Activated T-cell treated with anti-CD3 and anti-CD28 coated beads, Interleukin-2, amount 50 U/mL, for 48 hours (primary cell): ENCODE results near the gene RNF224.
"Not testable (repeated sequence)": the region's sequence is repeated elsewhere in the genome, so short reads cannot be mapped to it uniquely, and the experiment has no call there.

ENCODE experiments used
- DNase-seq, 2 experiments: peaks; one replicate each; pipeline ENCODE4 v3.0.0-alpha.2; 2020

Gene RNF224

DNA sequence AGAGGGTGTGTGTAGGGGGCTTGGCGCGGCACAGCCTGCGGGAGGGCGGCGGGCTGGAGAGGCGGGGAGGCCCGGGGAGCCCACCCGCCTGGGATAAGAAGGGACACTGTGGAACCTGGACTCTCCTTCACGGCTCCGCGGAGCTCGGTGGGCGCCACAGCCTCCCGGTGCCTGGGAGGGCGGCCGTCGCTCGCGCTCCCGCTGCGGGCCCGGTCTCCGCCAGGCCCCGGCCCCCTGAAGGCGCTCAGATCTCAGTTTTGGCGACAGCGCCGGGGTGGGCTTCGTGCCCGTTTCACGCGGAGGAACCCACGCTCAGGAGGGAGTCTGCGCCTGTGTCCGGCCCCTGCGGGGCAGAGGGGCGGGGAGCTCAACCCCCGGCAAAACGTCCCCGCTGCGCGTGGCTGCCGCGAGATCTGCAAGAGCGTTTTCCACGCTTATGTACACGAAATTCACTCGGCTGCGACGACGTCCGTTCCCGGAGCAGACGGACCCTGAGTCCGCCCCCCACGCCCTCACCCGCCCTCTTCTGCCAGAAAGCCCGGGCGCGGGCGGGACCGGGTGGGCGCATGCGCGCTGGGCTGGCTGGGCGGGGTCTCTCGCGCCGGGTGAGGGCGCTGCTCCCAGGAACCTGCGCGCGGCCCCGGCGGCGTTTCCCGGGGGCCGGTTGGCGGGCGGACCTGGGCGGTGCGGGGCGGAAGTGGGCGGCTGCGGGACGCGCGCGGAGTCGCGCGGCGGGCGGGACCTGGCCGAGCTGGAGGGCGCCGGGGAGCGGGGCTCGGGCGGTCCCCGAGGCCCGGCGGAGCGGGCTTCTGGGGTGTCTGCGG is 27.5 kb downstream of the RNF224 start, which contains the start of gene NELFB:
Gene NELFB (plus strand): TSS at position 704 of the 824 bp plus-strand sequence.
- DNase-seq, result peak; percentile 98

DNA sequence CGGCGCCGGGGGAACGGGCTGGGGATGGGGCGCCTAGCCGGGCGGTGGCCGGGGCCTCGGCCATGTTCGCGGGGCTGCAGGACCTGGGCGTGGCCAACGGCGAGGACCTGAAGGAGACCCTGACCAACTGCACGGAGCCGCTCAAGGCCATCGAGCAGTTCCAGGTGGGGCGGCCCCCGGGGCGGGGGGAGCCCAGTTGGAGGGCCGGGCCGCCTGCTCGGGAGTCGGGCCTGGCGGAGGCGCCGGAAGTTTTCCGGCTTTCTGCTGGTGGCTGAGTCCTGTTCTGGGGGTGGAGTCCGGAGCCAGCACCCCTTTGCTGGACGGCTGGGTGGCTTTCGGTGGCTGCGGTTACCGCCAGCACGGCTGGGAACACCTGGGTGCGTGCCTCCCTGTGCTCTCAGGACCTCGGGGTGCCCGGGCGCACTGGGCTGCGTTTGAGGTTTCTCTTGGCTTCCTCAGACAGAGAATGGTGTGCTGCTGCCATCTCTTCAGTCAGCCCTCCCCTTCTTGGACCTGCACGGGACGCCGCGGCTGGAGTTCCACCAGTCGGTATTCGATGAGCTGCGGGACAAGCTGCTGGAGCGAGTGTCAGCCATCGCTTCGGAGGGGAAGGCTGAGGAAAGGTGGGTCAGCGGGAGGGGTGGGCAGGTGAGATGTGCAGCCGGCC is 28.3 kb downstream of the RNF224 start:
- no peak for DNase-seq

DNA sequence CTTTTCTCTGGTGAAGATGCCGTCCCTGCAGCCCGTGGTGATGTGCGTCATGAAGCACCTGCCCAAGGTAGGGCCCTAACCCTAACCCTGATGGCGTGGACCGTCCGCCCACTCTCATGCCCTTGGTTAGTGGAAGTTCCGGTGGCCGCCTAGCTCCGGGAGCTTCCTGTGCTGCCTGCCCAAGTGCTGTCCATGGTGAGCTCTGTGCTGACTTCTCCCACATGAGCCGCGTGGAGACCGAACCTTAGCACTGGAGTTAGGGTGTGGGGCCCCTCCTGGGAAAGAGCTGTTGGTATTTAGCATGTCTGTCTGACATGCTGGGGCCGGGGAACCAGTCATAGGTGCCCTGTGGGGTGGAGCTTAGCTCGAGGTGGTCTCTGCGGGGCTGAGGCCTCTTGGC is 29.1 kb downstream of the RNF224 start:
- DNase-seq, result no peak

DNA sequence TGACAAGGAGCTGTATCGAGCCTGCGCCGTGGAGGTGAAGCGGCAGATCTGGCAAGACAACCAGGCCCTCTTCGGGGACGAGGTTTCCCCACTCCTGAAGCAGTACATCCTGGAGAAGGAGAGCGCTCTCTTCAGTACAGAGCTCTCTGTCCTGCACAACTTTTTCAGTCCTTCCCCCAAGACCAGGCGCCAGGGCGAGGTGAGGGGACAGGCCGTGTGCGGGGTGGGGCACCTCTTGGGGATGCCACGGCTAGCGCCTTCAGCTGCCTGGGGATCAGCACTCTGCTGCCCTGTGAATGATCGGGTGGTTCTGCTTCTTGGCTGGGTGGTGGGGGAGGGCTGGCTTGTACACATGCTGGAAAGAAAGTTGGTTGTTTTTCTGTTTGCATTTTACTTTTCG is 29.6 kb downstream of the RNF224 start:
- no peak for DNase-seq

DNA sequence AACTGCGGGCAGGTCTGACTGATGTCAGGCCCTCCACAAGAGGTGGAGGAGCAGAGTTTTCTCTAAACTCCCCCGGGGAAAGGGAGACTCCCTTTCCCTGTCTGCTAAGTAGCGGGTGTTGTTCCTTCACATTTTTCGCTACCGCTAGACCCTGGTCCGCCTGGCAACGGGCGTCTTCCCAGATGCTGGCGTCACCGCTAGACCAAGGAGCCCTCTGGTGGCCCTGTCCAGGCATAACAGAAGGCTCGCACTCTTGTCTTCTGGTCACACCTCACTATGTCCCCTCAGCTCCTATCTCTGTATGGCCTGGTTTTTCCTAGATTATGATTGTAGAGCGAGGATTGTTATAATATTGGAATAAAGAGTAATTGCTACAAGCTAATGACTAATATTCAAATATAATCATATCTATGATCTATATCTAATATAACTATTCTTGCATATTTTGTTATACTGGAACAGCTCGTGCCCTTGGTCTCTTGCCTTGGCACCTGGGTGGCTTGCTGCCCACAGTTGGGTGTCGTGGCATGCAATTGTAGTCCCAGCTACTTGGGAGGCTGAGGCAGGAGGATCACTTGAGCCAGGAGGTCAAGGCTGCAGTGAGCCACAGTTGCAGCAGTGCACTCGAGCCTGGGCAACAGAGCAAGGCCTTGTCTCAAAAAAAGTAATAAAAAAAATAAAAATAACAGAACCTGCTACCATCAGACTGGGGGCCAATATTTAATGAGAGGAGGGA is 35.0 kb downstream of the RNF224 start:
- not testable (repeated sequence) for DNase-seq

DNA sequence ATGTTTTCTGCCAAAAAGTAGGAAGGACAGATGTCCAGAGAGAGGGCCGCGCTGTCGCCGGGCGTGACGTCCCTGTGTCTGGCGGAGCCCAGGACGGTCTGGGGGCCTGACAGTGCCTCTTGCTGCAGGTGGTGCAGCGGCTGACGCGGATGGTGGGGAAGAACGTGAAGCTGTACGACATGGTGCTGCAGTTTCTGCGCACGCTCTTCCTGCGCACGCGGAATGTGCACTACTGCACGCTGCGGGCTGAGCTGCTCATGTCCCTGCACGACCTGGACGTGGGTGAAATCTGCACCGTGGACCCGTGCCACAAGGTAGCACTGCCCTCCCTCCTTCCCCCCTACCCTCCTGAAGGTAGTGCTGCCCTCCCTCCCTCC is 35.6 kb downstream of the RNF224 start:
- DNase-seq, result no peak

DNA sequence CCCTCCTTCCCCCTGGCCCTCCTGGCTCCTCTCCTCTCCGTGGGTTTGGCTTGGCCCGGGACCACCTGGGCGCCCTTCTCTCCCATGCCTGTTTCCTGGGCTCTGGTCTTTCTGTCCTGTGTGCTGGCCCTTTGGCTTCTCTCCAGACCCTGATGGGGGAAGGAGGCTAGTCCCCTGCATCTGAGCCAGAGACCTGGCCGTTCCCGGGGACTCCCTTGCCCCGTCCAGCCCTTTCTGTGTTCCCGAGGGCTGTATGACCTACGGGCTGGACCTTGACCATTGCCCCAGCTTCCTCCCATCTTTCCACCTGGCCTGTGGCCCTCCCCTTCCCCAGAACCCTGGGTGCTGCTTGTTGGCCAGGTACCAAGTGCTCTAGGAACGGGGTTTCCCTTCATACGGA is 36.2 kb downstream of the RNF224 start:
- DNase-seq, result no peak

DNA sequence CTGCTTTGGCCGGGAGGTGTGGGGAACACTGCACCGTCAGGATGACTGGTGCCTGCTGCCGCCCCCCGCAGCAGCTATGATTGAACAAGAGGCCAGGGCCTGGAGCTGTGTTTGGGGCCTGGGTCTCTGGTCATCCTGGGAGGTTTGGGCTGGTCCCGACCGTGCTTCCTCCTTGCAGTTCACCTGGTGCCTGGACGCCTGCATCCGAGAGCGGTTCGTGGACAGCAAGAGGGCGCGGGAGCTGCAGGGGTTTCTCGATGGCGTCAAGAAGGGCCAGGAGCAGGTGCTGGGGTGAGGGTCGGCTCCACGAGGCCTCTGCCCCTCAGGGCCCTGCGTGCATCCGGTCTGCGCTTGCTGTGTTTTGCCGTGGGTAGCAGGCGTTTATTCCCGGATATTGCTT is 36.8 kb downstream of the RNF224 start:
- no peak for DNase-seq

DNA sequence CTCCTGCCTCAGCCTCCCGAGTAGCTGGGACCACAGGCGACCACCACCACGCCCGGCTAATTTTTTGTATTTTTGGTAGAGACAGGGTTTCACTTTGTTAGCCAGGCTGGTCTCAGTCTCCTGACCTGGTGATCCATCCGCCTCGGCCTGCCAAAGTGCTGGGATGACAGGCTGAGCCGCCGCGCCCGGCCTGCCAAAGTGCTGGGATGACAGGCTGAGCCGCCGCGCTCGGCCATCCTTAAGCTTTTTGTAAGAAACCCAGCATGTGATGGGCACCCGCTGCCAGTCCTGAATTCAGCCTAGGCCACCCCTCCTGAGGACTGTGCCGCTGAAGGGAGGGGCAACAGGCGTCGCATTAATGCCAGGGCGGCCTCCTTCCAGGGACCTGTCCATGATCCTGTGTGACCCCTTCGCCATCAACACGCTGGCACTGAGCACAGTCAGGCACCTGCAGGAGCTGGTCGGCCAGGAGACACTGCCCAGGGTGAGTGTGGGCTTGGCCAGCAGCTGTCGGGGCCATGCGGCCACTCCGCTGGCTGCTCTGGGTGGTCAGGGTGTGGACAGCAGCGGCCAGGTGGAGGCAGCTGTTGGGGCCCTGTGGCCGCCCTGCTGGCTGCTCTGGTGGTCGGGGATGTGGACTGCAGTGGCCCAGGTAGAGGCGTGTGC is 38.3 kb downstream of the RNF224 start:
- no peak for DNase-seq

DNA sequence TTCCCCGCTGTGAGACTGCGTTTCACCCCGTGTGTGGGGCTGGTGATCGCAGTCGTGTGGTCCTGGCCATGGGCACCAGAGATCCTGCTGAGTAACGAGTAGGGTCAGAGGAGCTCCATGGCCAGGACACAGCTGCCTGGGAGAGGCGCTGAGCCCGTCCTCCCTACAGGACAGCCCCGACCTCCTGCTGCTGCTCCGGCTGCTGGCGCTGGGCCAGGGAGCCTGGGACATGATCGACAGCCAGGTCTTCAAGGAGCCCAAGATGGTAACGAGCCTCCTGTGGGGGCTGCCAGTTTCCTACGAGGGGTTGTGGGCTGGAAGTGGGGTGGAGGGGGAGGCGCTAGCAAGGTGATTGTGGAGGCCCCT is 38.8 kb downstream of the RNF224 start:
- no peak for DNase-seq

DNA sequence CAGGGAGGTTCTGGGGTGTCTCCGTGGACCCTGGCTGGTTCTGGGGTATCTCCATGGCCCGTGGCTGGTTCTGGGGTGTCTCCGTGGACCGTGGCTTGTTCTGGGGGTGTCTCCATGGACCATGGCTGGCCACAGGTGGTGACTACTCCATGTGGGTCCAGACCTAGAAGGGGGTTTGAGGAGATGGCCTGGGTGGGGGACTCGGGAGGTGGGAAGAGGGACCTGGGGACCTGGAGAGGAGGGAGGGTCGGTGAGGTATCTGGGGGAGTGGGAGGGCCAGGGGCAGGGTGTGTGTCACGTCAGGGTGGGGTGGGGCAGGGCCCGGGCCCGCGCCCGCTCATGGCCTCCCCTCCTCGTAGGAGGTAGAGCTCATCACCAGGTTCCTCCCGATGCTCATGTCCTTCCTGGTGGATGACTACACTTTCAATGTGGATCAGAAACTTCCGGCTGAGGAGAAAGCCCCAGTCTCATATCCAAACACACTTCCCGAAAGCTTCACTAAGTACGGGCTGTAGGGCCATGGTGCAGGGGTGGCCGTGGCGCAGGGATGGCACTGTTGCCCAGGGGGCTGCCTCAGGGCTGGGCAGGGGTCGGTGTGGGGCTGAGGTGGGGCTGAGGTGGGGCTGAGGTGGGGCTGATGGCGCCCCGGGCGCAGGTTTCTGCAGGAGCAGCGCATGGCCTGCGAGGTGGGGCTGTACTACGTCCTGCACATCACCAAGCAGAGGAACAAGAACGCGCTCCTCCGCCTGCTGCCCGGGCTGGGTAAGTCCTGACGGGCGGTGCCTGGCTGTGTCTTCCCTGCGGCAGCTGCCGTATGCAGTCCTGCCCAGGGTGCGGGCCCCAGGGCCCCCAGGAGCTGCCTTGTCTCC is 39.5 kb downstream of the RNF224 start:
- no peak for DNase-seq

DNA sequence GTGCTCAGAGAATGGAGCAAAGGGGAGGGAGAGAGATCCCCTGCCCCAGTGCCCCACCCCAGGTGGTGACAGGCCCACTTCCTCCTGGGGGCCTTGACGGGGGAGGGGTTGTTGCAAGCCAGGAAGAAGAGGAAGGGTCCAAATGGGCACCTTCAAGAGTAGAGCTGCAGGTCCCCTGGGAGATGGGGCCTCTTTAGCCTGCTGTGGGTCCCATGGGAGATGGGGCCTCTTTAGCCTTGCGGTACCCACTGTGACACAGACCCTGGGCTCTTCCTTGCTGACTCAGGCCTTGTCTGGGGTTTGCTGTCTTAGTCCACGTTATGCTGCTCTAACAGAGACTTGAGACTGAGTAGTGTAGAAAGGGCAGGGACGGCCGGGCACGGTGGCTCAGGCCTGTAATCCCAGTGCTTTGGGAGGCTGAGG is 40.6 kb downstream of the RNF224 start:
- no peak for DNase-seq

DNA sequence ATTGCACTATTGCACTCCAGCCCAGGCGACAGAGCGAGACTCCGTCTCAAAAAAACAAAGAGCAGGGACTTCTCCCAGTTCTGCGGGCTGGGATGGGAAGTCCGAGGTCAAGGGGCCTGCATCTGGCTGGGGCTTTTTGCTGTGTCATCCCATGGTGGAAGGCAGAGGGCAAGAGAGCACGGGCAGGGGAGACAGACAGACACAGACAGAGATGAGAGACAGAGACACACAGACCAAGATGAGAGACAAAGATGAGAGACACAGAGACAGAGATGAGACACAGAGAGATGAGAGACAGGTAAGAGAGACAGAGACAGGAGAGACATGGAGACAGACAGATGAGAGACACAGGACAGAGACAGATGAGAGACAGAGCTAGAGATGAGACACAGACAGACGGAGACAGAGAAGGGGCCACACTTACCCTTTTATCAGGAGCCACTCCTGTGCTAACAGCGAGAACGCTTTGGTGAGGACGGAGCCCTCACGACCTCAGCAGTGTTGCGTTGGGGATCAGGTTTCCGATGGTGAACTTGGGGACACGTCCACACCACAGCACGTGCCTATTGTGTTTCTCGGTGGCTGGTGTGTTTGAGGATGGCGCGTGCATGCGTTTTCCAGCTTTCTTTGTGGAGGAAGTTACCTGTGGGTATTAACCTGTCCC is 41.4 kb downstream of the RNF224 start:
- no peak for DNase-seq

DNA sequence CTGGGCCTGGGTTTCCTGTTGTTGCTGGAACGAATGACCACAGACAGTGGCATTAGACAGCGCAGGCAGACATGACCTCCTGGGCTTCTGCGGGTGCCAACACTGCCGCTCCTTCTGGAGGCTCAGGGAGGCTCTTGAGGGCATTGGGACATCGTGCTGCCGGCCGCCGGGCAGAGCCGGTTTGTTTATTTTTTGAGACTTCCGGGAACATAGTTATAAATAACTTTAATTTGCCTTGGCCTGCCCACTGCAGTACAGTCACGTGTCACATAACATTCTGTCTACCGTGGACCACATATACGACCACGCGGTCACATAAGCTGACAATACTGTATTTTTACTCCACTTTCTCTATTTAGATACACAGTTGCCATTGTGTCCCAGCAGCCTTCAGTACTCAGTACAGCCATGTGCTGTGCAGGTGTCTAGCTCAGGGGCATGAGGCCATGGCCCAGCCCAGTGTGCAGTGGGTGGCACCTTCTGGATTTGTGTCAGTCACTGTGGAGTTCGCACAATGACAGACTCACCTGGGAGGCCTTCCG is 42.0 kb downstream of the RNF224 start:
- DNase-seq, result no peak

DNA sequence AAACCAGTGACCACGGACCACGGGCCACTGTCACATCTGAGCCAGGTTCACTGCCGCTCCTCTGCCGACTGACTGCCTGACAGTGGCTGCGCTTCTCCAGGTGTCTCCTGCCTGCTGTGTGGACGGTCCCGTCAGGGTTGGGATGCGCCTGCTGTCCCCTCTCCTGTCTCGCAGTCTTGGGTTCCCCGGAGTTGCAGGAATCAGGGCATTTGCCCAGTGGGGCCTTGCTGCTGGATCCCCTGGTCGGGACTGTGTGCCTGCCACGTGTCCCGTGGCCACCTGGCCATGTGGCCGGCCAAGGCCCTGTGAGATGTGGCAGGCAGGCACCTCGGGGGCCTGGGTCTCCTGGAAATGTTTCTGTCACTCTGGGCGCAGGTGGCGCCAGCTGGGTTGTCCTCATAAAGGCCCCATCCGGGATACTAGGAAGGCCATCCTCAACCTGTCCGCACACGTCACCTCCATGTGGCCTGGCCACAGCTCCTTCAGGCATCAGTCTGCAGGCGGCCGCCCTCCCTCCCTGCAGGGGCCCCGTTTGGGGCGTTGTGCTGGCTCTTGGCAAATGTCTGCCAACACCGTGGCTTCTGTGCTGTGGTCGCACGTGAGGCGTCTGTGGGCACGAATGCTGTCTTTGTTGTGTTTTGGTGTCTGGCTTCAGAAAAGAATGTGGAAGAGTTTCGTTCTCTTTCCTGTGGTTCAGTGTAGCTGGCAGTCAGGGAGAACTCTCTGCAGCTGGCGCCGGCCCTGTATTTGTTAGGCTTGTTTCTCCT is 43.8 kb downstream of the RNF224 start:
- peak in 1 of 2 experiments; percentile 47 for DNase-seq

DNA sequence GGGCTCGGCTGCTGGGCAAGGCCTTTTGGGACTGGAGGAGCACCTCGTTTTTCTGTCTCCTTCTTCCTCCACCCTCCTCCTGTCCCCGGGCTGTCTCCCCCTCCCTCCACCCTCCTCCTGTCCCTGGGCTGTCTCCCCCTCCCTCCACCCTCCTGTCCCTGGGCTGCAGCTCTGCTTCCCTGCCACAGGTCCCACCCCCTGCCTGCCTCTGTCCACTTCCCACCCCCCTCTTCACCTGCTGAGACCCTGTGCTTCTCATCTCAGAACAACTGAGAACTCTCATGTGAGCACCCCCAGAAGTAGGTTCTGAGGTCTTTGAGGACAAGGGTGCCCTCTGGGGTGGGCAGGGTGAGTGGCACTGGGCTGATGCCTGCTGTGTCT is 44.4 kb downstream of the RNF224 start:
- DNase-seq, result no peak

DNA sequence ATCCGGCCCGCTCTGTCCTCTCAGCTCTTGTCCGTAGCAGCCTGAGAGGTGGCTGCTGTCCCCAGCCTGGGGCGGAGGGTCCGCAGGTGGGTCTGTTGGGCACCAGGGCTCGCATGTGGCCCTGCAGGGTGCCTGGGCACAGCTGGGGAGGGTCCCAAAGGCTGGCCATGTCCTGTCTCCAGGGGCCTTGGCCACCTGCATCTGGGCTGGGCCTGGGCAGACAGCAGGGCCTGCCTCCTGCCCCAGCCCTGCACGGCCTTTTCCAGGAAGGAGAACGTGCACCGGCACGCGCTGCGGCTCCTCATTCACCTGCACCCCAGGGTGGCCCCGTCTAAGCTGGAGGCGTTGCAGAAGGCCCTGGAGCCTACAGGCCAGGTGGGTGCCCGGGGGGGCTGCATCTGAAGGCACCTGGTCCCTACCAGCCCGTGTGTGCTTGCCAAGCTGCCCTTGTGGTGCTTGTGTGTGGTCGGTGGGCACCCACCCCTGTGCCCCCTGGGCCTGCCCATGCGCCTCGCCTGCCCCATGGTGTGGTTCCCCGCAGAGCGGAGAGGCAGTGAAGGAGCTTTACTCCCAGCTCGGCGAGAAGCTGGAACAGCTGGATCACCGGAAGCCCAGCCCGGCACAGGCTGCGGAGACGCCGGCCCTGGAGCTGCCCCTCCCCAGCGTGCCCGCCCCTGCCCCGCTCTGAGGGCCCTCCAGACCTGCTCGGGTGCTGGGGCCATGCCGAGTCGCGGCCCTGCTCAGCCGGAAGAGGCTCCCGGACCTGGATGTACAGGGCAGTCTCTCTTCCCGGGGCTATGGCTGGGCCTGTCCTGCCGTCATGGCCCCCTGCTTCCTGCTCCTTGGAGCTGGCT is 45.2 kb downstream of the RNF224 start:
- DNase-seq, result no peak

DNA sequence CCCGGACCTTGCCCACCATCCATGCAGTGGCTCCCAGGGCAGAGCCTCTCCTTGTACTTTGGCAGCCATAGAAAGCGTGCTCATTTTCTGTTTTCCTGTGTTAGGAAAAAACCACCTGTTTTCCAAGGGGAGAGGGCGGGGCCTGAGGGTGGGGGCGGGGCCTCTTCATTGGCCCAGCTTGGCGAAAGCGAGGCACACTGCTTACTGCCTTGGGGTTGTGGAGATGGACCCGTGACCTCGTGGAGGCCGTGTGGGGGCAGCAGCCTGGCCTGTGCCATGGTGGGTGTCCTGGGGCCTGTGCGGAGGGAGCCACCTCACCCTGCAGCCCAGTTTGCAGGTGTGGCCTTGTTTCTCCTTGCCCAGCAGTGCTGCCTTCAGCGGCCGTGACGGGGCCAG is 45.8 kb downstream of the RNF224 start:
- no peak for DNase-seq

DNA sequence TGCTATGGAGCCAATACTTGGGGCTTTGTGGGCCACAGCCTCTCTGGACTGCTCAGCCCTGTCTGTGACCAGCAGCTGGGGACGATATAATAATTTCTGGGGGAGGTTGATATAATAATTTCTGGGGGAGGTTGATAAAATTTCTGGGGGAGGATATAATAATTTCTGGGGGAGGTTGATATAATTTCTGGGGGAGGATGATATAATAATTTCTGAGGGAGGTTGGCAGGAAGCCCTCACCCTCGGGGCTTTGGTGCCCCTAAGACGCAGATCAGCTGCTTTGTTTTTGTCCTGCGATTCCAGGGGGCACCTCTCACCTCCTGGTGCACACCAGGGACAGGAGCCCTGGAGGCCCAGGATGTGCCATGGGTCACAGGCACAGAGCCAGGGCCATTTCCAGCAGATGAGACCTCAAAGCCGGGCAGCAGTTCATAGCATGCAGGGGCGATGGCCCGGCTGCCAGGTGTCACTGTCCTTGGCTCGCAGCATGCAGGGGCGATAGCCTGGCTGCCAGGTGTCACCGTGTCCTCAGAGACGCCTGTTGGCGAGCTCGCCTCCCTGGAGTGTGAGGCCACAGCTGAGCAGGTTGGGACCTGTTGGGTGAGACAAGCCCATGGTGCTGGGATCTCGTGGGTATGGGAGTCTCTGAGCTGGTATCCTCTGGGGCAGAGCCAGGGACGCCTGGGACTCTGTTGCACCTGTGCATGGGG is 46.5 kb downstream of the RNF224 start:
- no peak for DNase-seq
